ENCODE measurements around the gene XRCC3. TPM values are rescaled to one million over a fixed set of nuclear protein-coding genes. Genes with fewer than 3 reads are reported as not detected.

XRCC3 gene
- total and polyA plus RNA-seq, 2 experiments from 2014 or later: 15.8 to 27.5 TPM

DNA sequence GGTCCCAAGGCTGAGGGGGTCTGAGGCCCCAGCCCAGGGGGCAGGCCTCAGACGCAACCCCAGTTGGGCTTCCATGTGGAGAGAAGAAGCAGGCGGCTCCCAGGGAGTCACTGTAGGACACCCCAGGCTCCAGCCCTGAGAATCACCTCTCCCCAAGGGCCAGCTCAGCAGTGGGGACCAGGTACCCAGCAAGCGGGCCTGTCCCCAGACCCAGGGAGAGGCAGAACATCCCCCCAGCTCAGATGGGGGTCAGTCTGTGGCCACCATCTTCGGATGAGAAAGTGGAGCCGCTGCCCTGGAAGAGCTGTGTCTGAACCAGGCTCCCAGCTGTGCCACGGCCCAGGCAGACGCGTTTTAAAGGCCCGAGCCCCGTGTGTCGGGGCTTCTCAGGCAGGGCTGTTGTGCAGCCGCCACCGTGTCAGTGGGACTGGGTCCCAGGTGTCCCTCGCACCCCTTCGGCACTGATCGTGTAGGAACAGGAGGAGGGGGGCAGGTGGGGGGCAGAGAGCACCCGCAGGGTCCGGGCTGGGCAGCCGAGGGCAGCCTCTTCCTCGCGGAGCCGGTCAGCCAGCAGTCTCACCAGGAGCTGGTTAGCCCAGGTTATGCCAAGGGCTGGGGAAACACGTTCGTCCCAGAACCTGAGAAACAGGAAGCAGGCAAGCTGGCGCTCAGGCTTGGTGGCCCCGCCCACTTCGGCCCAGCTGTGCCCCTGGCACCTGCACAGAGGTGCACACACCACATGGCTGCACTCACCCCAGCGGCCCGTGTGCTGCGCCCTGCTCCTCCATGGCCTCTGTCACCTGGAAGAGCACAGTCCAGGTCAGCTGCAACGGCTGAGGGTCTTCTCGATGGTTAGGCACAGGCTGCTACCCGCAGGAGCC, 16.6 kb downstream of the XRCC3 start:
- TF ChIP-seq, protein P1, sequence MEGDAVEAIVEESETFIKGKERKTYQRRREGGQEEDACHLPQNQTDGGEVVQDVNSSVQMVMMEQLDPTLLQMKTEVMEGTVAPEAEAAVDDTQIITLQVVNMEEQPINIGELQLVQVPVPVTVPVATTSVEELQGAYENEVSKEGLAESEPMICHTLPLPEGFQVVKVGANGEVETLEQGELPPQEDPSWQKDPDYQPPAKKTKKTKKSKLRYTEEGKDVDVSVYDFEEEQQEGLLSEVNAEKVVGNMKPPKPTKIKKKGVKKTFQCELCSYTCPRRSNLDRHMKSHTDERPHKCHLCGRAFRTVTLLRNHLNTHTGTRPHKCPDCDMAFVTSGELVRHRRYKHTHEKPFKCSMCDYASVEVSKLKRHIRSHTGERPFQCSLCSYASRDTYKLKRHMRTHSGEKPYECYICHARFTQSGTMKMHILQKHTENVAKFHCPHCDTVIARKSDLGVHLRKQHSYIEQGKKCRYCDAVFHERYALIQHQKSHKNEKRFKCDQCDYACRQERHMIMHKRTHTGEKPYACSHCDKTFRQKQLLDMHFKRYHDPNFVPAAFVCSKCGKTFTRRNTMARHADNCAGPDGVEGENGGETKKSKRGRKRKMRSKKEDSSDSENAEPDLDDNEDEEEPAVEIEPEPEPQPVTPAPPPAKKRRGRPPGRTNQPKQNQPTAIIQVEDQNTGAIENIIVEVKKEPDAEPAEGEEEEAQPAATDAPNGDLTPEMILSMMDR (IDR thresholded peaks at IDR 0.05; ENCODE audit: low read depth, low read length): no peak
- H3K36me3 ChIP-seq: peaks cover 8% of the 10 kb centered on the region
- DNase-seq (ENCODE audit: low read depth in 1 of 2, low spot score in 1 of 2): no peak
- H3K4me1 ChIP-seq (ENCODE audit: low read depth): no peaks in the 10 kb centered on the region
- no peak overlapping the region for H3K4me3 ChIP-seq
- H3K9me3 ChIP-seq (ENCODE audit: low read depth): no peaks in the 10 kb centered on the region
- no peak overlapping the region for H3K27ac ChIP-seq
- H3K27me3 ChIP-seq: no peaks in the 10 kb centered on the region

DNA sequence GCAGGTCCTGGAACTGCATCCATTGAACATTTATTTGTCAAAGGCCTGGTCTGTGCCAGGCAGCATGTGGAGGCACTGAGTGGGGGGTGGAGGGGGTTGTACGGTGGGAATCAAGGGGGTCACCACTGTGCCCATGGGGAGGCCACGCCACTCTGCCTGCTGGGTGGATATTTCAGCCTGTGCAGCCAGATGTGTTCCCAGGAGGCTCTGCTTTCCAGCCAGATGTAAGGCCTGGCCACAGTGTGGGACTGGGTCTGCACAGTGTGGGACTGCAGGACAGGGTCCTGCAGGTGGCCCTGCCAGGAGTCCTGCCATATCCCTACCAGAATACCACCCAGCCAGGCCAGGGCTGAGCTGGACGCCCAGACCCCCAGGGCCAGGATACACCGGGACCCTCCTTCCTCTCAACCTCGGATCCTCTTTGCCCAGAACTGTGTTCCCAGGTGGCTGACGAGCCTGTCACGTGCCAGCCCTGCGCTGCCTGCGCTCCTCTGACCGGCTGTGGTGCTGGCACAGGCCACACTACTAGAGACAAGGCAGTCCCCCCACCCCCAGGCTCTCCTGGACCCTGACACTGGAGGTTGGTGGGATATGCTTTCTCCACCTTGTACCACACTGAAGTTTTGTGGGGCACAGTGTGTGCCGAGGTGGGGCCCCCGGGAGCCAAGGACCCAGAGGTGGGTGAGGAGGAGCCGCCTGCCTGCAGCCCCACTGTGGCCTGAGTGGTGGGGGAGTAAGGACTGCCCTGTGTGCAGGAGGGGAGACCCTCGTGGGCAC, 17.5 kb downstream of the XRCC3 start:
- TF ChIP-seq, protein P1 (IDR thresholded peaks at IDR 0.05; ENCODE audit: low read depth, low read length): no peak
- H3K4me3 ChIP-seq: no peak overlapping the region
- H3K9me3 ChIP-seq (ENCODE audit: low read depth): no peaks in the 10 kb centered on the region
- peak overlapping the region; percentile 17 for H3K27ac ChIP-seq
- no peaks in the 10 kb centered on the region for H3K4me1 ChIP-seq (ENCODE audit: low read depth)
- H3K36me3 ChIP-seq: peaks cover 11% of the 10 kb centered on the region
- H3K27me3 ChIP-seq: no peaks in the 10 kb centered on the region
- DNase-seq (ENCODE audit: low read depth in 1 of 2, low spot score in 1 of 2): no peak

DNA sequence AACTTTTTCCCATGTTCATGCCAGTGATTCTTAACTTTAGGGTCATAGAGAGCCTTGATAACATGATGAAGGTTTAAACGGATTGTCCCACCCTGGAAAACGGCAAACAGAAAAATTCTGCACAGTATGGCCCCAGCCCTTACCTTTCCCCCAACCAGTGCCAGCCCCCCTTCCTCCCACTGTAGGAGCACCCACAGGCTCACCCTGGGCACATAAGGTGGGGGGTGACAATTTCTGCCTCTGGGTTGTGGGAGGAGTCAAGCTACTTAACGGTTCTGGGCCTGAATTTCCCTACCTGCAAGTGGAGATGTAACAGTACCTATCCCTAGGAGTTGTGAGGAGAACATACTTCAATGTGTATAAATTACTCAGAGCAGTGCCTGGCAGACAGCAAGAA, 18.0 kb downstream of the XRCC3 start:
- Histone ChIP-seq H3K4me3 (no peak overlapping the region), H3K27ac (peak overlapping the region; percentile 62), H3K36me3 (peaks cover 11% of the 10 kb centered on the region), H3K27me3 (no peaks in the 10 kb centered on the region), H3K9me3 (ENCODE audit: low read depth) (no peaks in the 10 kb centered on the region), H3K4me1 (ENCODE audit: low read depth) (no peaks in the 10 kb centered on the region)
- TF ChIP-seq, protein P1 (IDR thresholded peaks at IDR 0.05; ENCODE audit: low read depth, low read length): no peak
- no peak for DNase-seq (ENCODE audit: low read depth in 1 of 2, low spot score in 1 of 2)

DNA sequence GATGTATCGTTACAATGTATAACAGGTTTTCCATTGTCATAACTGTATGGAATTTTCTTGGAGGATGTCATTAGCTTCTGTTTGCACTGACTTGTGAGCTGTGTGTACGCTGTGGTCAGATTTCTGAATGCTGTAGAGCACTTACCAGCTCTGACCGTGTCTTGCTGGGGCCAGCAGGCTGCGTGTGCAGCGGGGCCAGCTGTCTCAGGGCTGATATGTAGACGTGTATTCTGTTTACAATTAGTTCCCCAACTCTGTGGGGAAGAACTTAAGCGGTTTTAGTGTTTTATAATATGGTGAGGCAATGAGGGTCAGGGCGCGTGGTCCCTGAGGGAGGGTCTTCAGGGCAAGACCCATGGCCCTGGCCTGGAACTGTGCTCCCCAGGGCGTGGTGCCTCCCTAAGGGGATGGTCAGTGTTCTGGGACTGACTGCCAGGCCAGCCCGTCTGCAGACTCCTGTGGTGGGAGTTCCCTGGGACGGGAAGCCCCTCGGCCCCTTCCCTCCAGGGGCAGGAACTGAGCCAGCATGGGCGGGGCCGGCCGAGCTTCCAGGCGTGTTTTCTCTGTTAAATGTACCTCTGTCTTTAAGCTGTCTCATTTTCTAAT, 18.7 kb downstream of the XRCC3 start:
- TF ChIP-seq, protein P1 (IDR thresholded peaks at IDR 0.05; ENCODE audit: low read depth, low read length): no peak
- Histone ChIP-seq H3K27me3 (no peaks in the 10 kb centered on the region), H3K4me1 (ENCODE audit: low read depth) (no peaks in the 10 kb centered on the region), H3K4me3 (no peak overlapping the region), H3K27ac (peak overlapping the region; percentile 62), H3K9me3 (ENCODE audit: low read depth) (no peaks in the 10 kb centered on the region), H3K36me3 (peaks cover 11% of the 10 kb centered on the region)
- peak in 1 of 2 donors; percentile 62 for DNase-seq (ENCODE audit: low read depth in 1 of 2, low spot score in 1 of 2)

DNA sequence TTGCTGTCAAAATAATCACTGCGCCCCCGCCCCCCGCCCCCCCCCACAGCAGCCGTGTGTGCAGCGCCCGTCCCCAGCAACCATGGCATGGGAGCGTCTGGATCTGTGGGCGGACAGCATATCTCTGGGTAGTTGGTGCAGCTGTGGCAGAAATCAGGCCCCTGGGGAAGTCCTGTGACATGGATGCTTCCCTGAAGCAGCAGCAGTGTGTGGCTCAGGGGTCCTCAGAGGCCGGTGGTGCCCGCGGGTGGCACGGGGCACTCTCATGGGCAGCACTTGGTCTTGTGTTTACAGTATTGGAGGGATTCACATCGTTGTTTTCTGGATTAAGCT, 19.2 kb downstream of the XRCC3 start:
- Histone ChIP-seq H3K4me3 (no peak overlapping the region), H3K4me1 (ENCODE audit: low read depth) (no peaks in the 10 kb centered on the region), H3K36me3 (peaks cover 11% of the 10 kb centered on the region), H3K9me3 (ENCODE audit: low read depth) (no peaks in the 10 kb centered on the region), H3K27ac (peak overlapping the region; percentile 62), H3K27me3 (no peaks in the 10 kb centered on the region)
- DNase-seq (ENCODE audit: low read depth in 1 of 2, low spot score in 1 of 2): no peak
- TF ChIP-seq, protein P1 (IDR thresholded peaks at IDR 0.05; ENCODE audit: low read depth, low read length): no peak

Data from cardiac muscle cell (in vitro differentiated cells and primary cell).